Measurements from ENCODE around the gene WDR70. TPM values are rescaled to one million over a fixed set of nuclear protein-coding genes. Genes with fewer than 3 reads are reported as not detected.

Gene WDR70
- total RNA-seq, 4 donors from 2014 or later = 25.3 to 122 (median 48.8) TPM

DNA sequence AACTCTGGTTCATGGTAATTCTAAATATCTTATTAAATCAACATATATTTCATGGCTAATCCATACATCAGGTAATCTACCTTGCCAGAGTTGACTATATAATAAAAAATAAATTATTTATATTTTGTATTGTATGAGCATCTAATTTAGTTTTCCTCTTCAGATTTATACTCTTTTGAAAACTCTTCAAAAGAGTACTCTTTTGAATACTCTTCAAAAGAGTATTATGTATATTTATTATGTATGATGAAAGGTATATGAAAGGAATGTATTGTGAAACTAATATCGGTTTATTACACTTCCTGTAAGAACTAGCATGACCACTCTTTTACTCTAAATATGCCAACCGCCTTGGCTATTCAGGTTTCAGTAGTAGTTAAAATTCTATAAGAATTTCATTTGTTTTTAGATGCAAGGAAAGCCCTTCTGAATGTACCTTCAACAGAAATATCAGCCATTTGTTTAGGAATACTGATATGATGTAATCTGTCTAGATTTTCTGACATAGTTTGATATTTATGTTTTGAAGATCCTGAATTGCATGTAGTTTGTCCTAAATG lies 178.7 kb downstream of the WDR70 start:
- H3K36me3 ChIP-seq = no peaks in the 10 kb centered on the region
- TF ChIP-seq POLR2A (IDR thresholded peaks at IDR 0.05) = no peak
- TF ChIP-seq, protein P1, sequence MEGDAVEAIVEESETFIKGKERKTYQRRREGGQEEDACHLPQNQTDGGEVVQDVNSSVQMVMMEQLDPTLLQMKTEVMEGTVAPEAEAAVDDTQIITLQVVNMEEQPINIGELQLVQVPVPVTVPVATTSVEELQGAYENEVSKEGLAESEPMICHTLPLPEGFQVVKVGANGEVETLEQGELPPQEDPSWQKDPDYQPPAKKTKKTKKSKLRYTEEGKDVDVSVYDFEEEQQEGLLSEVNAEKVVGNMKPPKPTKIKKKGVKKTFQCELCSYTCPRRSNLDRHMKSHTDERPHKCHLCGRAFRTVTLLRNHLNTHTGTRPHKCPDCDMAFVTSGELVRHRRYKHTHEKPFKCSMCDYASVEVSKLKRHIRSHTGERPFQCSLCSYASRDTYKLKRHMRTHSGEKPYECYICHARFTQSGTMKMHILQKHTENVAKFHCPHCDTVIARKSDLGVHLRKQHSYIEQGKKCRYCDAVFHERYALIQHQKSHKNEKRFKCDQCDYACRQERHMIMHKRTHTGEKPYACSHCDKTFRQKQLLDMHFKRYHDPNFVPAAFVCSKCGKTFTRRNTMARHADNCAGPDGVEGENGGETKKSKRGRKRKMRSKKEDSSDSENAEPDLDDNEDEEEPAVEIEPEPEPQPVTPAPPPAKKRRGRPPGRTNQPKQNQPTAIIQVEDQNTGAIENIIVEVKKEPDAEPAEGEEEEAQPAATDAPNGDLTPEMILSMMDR (IDR thresholded peaks at IDR 0.05) = no peak
- no peak for DNase-seq

DNA sequence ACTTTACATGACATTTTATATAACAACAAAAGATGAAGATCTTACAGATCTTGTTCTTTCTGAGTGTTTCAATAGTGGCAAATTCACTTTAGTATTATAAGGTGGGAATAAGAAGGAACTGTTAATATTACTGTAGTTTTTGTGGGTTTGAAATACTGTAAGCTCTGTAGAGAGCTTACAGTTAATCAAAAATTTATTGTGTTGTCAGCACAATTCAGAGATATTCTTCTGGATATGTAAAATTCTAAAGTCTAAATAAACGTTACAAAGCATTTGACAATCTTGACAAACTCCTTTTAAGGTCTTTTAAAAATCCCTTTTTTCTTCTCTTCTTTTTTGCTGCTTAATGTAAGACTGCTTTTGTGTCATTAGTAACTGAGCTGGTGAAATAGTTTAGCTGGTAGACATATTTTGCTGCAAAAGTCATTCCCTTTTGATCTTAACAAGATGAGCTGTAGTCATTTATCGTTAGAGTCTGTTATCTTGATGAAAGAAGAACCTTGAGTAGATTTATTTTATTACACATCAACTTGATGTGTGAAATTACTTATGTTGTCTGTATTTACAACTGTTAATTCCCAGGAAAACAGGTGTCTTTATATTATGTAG lies 186.0 kb downstream of the WDR70 start:
- H3K4me3 ChIP-seq = no peak overlapping the region
- no peak overlapping the region for H3K27ac ChIP-seq
- intact Hi-C loops (cut with DNase I; ENCODE audit: low total_unique reads) = no loop called here
- H3K27me3 ChIP-seq = no peaks in the 10 kb centered on the region
- no peaks in the 10 kb centered on the region for H3K36me3 ChIP-seq
- TF ChIP-seq, protein P1 (IDR thresholded peaks at IDR 0.05) = no peak
- TF ChIP-seq POLR2A (IDR thresholded peaks at IDR 0.05) = no peak
- no peaks in the 10 kb centered on the region for H3K9me3 ChIP-seq
- DNase-seq = no peak
- H3K4me1 ChIP-seq = no peaks in the 10 kb centered on the region

More for the DNA sequence above, 178.7 kb downstream of the WDR70 start:
- H3K27me3 ChIP-seq = no peaks in the 10 kb centered on the region
- no peak overlapping the region for H3K27ac ChIP-seq
- H3K4me1 ChIP-seq = no peaks in the 10 kb centered on the region
- intact Hi-C loops (cut with DNase I; ENCODE audit: low total_unique reads) = no loop called here
- H3K4me3 ChIP-seq = no peak overlapping the region
- H3K9me3 ChIP-seq = no peaks in the 10 kb centered on the region

DNA sequence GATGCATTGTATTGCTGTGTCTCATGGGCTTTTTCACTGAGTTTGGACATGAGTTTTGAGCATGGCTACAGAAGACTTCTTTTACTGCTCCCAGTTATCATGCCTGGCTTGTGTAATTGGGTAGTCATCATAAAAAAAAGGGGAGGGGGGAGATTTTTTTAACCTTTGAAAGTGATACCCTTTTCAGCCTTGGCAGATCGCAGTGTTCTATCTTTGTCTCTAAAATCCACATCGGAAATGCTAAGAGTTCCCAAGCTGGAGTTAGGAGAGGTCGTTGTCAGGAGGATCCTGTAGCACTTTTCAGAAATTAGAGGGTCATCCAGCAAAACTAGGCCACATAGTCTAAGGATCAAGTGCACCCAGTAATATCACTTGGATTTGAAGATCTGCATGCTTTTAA lies 188.4 kb downstream of the WDR70 start:
- DNase-seq = no peak
- no peaks in the 10 kb centered on the region for H3K27me3 ChIP-seq
- no peaks in the 10 kb centered on the region for H3K36me3 ChIP-seq
- H3K9me3 ChIP-seq = no peaks in the 10 kb centered on the region
- no peak overlapping the region for H3K4me3 ChIP-seq
- H3K27ac ChIP-seq = no peak overlapping the region
- intact Hi-C loops (cut with DNase I; ENCODE audit: low total_unique reads) = no loop called here
- H3K4me1 ChIP-seq = no peaks in the 10 kb centered on the region
- TF ChIP-seq, protein P1 (IDR thresholded peaks at IDR 0.05) = no peak
- TF ChIP-seq POLR2A (IDR thresholded peaks at IDR 0.05) = no peak

DNA sequence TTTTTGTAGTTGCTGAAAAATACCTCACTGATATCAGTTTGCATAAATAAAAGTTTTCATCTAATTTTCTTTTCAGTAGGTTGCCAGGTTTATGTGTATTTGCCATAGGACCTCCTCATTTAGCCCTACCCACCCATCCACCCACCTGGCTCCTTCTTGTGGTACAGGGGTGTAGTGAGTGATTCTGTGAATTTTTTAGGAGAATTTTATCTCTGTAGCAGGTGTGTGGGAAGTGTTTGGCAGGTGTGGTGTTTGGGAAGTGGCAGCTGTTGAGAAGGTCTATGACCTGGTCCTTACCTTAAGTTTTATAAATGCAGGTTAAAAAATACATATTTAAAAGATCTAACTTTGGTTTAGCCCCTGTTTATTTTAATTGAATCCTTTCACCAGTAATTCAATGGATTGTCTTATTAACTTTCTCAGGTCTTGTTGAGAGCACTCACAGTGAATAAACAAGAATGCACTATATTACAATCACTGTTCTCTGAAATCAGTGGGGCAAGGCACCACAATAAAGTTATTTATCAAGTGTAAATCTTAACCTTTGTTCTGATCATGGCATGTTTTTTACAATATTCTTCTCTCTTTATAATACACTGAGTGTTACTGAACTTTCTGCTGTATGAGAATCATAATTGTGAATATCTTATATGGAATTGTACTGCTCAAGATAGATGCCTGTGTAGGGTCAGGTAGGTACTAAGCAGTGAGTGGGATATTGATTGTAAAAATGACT lies 189.1 kb downstream of the WDR70 start:
- no peak overlapping the region for H3K27ac ChIP-seq
- no peaks in the 10 kb centered on the region for H3K36me3 ChIP-seq
- TF ChIP-seq, protein P1 (IDR thresholded peaks at IDR 0.05) = no peak
- TF ChIP-seq POLR2A (IDR thresholded peaks at IDR 0.05) = no peak
- no peaks in the 10 kb centered on the region for H3K4me1 ChIP-seq
- no peak for DNase-seq
- intact Hi-C loops (cut with DNase I; ENCODE audit: low total_unique reads) = no loop called here
- no peaks in the 10 kb centered on the region for H3K9me3 ChIP-seq
- no peak overlapping the region for H3K4me3 ChIP-seq
- H3K27me3 ChIP-seq = no peaks in the 10 kb centered on the region

DNA sequence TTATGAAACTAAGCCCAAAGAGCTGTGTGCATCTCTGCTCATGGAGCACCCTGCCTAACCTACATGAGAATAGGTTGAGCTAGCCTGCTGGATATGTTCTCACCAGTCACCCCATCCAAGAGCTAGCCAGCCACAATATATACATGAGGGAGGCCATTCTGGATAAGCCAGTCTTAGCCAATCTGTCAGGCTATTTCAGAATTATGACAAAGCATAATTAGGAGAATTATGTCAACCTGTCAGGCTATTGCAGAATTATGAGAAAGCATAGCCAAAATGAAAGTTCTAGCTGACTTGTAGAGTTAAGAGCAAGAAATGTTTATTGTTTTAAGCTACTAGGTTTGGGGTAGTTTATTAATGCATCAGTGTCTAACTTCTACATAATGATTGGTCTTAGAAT lies 189.8 kb downstream of the WDR70 start:
- intact Hi-C loops (cut with DNase I; ENCODE audit: low total_unique reads) = no loop called here
- Histone ChIP-seq H3K4me3 (no peak overlapping the region), H3K27me3 (no peaks in the 10 kb centered on the region), H3K4me1 (no peaks in the 10 kb centered on the region), H3K9me3 (no peaks in the 10 kb centered on the region), H3K36me3 (no peaks in the 10 kb centered on the region), H3K27ac (no peak overlapping the region)
- no peak for TF ChIP-seq POLR2A (IDR thresholded peaks at IDR 0.05)
- TF ChIP-seq, protein P1 (IDR thresholded peaks at IDR 0.05) = no peak
- no peak for DNase-seq

Measured in uterus (tissue), 4 donors.